Body of pancreas (tissue), 4 donors: ENCODE measurements around the gene PDXP. TPM values are rescaled to one million over a fixed set of nuclear protein-coding genes. Genes with fewer than 3 reads are reported as not detected.

ENCODE experiments used
- ATAC-seq: fragments of 150-250 bp; one replicate; pipeline ENCODE4 v1.9.1; 2016
- DNase-seq, 4 donors: peaks; one replicate each; pipeline ENCODE4 v3.0.0-alpha.2; 2019
- H3K27ac ChIP-seq, 4 donors: fragments of 200-600 bp; sonication (generic); 1 replicate in 3 of 4; 2 replicates in 1 of 4; pipeline versions ENCODE4 v1.5.1 to v1.6.1; 2016 to 2019; ENCODE audit warnings: mild to moderate bottlenecking in 1 of 4, mixed read lengths in 1 of 4, moderate library complexity in 1 of 4
- H3K27me3 ChIP-seq, 2 donors: fragments of 200-600 bp; sonication (generic); one replicate each; pipeline ENCODE4 v1.6.0; 2016; ENCODE audit warnings: mild to moderate bottlenecking in 1 of 2
- H3K36me3 ChIP-seq, 2 donors: fragments of 200-600 bp; sonication (generic); replicated peaks in 1 of 2; 2 replicates each; pipeline ENCODE4 v1.5.1; 2016; ENCODE audit warnings: low read depth in 2 of 2; ENCODE audit not compliant: insufficient read depth in 1 of 2
- H3K4me1 ChIP-seq: fragments of 200-600 bp; sonication (generic); one replicate; pipeline ENCODE4 v1.6.0; 2016
- H3K4me3 ChIP-seq, 2 donors: fragments of 200-600 bp; sonication (generic); 1 replicate in 1 of 2; 2 replicates in 1 of 2; pipeline ENCODE4 v1.5.1; 2016 to 2019
- H3K9me3 ChIP-seq, 3 donors: fragments of 200-600 bp; sonication (generic); 1 replicate in 2 of 3; 2 replicates in 1 of 3; pipeline ENCODE4 v1.5.1; 2016
- POLR2A ChIP-seq, 3 donors: fragments of 450-650 bp; IDR thresholded peaks; one replicate each; pipeline ENCODE4 v1.6.1; 2016; ENCODE audit warnings: antibody characterized with exemption in 3 of 3, mild to moderate bottlenecking in 2 of 3
- WGBS, 2 donors: methylation state at CpG; one replicate each; pipeline ENCODE4 v1.1.5; 2017; 5-methylcytosine and 5-hydroxymethylcytosine counted together
- intact Hi-C: fragments of 100-400 bp; cut with DNase I; formaldehyde crosslinking; loops from one replicate; pipeline ENCODE4 v1.15.1; 2023
- total RNA-seq, 2 donors: library from RNA; depleted of rRNA; stranded (reverse); fragments of >200 nt; gene quantifications; one replicate each; pipeline ENCODE4 v1.1.0, GENCODE V29; 2016
- TF ChIP-seq, protein P1 (sequence below), 7 experiments: fragments of 450-650 bp in 4 of 7; fragments of 200-600 bp in 3 of 7; sonication (generic) in 3 of 7; IDR thresholded peaks; one replicate each; pipeline ENCODE4 v1.5.1; 2016 to 2019; ENCODE audit warnings: antibody characterized with exemption in 7 of 7

Gene PDXP
- total RNA-seq, 2 donors from 2014 or later, result 7.0 to 23.1 TPM

DNA sequence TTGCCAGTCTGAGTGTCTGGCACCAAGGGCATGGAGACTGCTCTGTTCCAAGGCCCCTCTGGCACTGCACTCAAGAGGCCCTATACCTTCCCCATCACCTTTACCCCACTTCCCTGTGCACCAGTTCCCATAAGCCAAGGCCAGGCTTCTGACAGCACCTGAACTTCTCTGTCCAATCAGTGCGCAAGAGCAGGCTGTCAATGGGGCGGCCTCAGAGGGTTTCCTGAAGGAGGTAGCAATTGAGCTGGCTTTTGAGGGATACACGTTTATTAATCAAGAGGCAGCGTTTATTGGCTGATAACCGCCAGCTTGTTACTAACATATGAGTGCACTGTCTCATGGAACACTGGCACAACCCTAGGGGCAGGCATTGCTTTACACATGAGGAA is 17.0 kb upstream of the PDXP start:
- DNase-seq (no peak), ATAC-seq (no peak)
- Histone ChIP-seq H3K9me3 (no peaks in the 10 kb centered on the region), H3K36me3 (no peaks in the 10 kb centered on the region), H3K4me3 (no peak overlapping the region), H3K27me3 (no peaks in the 10 kb centered on the region), H3K4me1 (peaks cover 35% of the 10 kb centered on the region), H3K27ac (no peak overlapping the region)
- 59 to 70% methylated on average over 4 to 5 of the region's 5 CpGs for WGBS, 2 donors
- intact Hi-C loops, result loop anchor here (10.0 kb wide), 1 partner anchor 143 kb away; no protein-coding TSS in a partner anchor
- TF ChIP-seq, protein P1, sequence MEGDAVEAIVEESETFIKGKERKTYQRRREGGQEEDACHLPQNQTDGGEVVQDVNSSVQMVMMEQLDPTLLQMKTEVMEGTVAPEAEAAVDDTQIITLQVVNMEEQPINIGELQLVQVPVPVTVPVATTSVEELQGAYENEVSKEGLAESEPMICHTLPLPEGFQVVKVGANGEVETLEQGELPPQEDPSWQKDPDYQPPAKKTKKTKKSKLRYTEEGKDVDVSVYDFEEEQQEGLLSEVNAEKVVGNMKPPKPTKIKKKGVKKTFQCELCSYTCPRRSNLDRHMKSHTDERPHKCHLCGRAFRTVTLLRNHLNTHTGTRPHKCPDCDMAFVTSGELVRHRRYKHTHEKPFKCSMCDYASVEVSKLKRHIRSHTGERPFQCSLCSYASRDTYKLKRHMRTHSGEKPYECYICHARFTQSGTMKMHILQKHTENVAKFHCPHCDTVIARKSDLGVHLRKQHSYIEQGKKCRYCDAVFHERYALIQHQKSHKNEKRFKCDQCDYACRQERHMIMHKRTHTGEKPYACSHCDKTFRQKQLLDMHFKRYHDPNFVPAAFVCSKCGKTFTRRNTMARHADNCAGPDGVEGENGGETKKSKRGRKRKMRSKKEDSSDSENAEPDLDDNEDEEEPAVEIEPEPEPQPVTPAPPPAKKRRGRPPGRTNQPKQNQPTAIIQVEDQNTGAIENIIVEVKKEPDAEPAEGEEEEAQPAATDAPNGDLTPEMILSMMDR (IDR thresholded peaks at IDR 0.05), result no peak
- no peak for TF ChIP-seq POLR2A (IDR thresholded peaks at IDR 0.05)

DNA sequence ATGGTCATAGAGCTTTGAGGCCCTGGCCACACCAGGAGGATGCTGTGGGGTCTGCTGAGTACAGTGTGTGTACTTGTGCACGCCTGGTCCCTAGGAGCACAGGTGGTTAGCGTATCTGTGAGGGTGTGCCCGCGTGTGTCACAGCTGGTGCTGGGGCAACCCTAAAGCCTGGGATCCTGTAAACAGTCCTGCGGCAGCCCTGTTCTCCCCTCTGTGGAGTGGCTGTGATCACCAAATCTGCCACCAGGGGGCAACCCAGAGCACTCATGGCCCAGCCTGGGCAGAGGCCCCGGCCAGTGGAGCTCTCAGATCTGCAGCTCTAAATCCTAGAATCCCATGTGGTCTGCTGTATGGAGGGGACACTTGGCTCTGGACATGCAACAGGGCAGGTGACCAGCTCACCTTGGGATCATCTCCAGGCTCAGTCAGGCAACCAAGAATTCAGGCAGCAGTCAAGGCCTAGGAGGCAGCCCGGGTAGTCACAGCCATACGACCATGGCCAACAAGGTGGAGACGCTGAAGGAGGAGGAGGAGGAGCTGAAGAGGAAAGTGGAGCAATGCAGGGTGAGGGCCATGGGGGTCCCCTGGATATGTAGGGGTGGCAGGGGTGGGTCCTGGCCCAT is 15.2 kb upstream of the PDXP start:
- H3K4me1 ChIP-seq, result peaks cover 38% of the 10 kb centered on the region
- no peak overlapping the region for H3K27ac ChIP-seq
- DNase-seq (peak; percentile 83 to 91 (median 88)), ATAC-seq (peak; percentile 80)
- no peaks in the 10 kb centered on the region for H3K27me3 ChIP-seq
- H3K36me3 ChIP-seq, result no peaks in the 10 kb centered on the region
- TF ChIP-seq, protein P1 (IDR thresholded peaks at IDR 0.05), result peak; percentile 84 to 90 (median 88)
- no peak for TF ChIP-seq POLR2A (IDR thresholded peaks at IDR 0.05)
- intact Hi-C loops, result loop anchor here (10.0 kb wide), 1 partner anchor 141 kb away; no protein-coding TSS in a partner anchor
- no peaks in the 10 kb centered on the region for H3K9me3 ChIP-seq
- no peak overlapping the region for H3K4me3 ChIP-seq
- 26 to 64% methylated on average over 4 to 9 of the region's 9 CpGs for WGBS, 2 donors

DNA sequence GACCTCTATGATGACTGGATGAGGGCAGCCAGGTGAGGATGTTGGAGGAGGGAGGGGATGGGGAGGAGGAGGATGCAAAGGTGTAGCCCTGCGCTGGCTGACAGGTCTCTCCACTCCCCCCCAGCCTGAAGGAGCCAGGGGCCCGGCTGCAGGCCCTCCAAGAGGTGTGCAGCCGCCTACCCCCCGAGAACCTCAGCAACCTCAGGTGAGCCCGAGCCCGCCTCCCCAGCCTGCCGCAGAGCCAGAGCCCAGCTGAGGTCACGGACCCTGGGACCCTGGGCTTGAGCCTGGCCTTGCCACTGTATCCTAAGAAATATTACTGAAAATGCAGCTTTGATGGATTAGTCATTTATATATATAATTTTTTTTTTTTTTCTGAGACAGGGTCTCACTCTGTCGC is 11.2 kb upstream of the PDXP start:
- TF ChIP-seq, protein P1 (IDR thresholded peaks at IDR 0.05), result no peak
- TF ChIP-seq POLR2A (IDR thresholded peaks at IDR 0.05), result no peak
- no peak overlapping the region for H3K4me3 ChIP-seq
- H3K9me3 ChIP-seq, result no peaks in the 10 kb centered on the region
- peak overlapping the region in 3 of 4 donors; percentile 52 to 80 (median 78) for H3K27ac ChIP-seq
- no peaks in the 10 kb centered on the region for H3K27me3 ChIP-seq
- ATAC-seq, result no peak
- WGBS, 2 donors, result 86 to 90% methylated on average over 4 to 9 of the region's 9 CpGs
- intact Hi-C loops, result loop anchor here (5.0 to 10.0 kb wide), 2 partner anchors 35 to 137 kb away; no protein-coding TSS in a partner anchor
- no peaks in the 10 kb centered on the region for H3K36me3 ChIP-seq
- no peak for DNase-seq
- H3K4me1 ChIP-seq, result peaks cover 10% of the 10 kb centered on the region

DNA sequence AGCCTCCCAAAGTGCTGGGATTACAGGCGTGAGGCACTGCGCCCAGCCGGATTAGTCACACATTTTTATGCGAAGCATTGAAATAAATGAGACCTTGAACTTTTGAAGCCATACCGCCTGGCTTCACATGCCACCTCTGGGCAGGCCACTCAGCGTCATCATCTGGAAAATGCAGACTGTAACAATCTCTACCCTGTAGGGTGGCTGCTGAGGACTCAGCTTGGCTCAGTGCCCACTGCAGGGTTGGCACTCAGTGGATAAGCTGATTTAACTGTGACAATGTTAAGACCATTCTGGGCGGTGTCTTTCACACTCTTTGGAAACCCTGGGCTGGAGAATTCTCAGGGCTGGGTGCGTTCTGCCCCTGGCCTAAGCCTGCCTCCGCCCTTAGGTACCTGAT is 10.6 kb upstream of the PDXP start:
- H3K36me3 ChIP-seq, result no peaks in the 10 kb centered on the region
- ATAC-seq (peak; percentile 85), DNase-seq (peak; percentile 72 to 86 (median 80))
- peak overlapping the region; percentile 32 to 80 (median 65) for H3K27ac ChIP-seq
- H3K9me3 ChIP-seq, result no peaks in the 10 kb centered on the region
- intact Hi-C loops, result loop anchor here (5.0 to 10.0 kb wide), 2 partner anchors 34 to 137 kb away; no protein-coding TSS in a partner anchor
- WGBS, 2 donors, result 56 to 62% methylated on average over 9 of the region's 9 CpGs
- no peaks in the 10 kb centered on the region for H3K27me3 ChIP-seq
- no peak overlapping the region for H3K4me3 ChIP-seq
- peaks cover 10% of the 10 kb centered on the region for H3K4me1 ChIP-seq
- TF ChIP-seq, protein P1 (IDR thresholded peaks at IDR 0.05), result no peak
- no peak for TF ChIP-seq POLR2A (IDR thresholded peaks at IDR 0.05)
